Stimulated activated CD4-positive, alpha-beta T cell treated with anti-CD3 and anti-CD28 coated beads, TNF-alpha, amount 100 ng/mL, for 48 hours (primary cell): ENCODE data around the gene GNB1L.
A peak's percentile ranks its signal among the peaks of the same experiment; 100 is the strongest.

Experiments used
- DNase-seq, 3 donors: peaks; one replicate each; pipeline ENCODE4 v3.0.0-alpha.2; 2020; ENCODE audit warnings: low read depth in 3 of 3

GNB1L gene

DNA sequence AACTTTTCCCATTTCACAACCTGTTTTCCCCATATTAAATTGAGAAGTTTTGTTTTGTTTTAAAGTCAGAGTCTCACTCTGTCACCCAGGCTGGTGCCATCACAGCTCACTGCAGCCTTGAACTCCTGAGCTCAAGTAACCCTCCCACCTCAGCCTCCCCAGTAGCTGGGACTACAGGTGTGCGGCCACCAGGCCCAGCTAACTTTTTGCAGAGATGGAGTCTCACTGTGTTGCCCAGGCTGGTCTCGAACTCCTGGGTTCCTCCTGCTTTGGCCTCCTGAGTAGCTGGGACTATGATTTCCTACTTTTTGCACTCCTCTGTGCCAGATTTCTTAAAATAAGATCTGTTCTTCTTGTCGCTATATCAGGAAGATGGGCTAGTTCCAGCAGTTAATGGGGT is 44.9 kb downstream of the GNB1L start:
- no peak for DNase-seq

DNA sequence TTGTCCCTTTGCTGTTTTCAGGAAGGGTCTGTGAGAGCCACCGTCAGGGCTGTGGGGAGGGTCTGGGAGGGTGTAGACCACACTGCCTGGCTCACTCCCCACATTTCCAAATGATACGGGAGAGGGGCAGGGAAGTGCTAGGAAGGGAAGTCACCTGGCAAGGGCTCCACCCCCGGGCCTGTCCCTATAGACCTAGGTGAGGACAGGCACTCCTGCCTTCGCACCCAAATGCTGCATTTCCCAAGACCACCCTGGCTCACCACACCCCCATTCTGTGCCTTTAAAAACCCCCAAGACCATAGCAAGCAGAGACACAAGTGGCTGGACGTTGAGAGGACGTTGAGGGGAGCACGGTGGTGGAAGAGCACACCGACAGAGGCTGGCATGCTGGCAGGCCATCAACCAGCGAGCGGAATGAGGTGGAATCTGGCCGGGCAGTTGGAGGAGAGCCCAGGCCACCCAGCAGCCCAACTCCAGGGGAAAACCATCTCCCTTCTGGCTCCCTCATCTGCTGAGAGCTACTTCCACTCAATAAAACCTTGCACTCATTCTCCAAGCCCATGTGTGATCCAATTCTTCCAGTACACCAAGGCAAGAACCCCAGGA is 45.7 kb downstream of the GNB1L start:
- DNase-seq = no peak

DNA sequence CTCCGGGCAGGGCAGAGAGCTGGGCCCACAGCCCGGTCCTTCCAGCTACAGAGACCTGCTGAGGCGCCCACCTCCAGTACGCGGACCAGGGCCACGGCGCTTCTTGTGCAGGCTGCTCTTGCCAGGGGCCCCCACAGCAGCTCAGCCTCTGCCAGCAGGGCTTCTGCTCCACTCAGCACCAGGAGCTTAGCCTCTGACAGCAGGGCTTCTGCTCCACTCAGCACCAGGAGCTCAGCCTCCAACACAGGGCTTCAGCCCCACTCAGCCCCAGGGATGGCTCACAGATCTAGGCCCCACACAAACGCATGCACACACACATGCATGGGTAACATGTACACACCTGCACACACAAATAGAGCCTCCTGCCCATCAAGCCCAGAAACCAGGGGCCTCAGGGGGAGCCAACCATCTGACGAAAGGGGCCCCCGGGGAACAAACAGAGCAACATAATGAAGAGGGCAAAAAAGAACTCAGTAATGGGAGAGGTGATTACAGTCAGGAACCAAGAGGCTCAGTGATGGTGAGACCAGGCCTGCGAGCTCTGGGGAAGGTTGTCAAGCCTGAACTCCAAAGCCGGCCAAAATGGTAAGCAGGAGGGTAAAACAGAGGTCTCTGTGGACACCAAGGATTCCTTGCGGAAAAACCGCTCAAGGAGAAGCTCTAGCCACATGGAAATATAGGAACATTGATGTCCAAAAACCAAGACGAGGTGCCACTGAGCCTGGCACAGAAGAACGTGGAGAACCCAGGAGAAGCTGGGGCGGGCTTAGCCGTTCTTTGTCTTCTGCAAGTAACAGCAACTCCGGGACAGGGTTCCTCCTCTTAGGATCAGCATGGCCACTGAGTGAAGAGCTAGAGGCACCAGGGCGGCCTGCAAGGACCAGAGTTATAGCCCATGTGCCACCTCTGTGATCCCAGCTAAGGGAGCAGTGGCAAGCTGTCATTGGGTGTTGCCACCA is 46.5 kb downstream of the GNB1L start:
- no peak for DNase-seq

DNA sequence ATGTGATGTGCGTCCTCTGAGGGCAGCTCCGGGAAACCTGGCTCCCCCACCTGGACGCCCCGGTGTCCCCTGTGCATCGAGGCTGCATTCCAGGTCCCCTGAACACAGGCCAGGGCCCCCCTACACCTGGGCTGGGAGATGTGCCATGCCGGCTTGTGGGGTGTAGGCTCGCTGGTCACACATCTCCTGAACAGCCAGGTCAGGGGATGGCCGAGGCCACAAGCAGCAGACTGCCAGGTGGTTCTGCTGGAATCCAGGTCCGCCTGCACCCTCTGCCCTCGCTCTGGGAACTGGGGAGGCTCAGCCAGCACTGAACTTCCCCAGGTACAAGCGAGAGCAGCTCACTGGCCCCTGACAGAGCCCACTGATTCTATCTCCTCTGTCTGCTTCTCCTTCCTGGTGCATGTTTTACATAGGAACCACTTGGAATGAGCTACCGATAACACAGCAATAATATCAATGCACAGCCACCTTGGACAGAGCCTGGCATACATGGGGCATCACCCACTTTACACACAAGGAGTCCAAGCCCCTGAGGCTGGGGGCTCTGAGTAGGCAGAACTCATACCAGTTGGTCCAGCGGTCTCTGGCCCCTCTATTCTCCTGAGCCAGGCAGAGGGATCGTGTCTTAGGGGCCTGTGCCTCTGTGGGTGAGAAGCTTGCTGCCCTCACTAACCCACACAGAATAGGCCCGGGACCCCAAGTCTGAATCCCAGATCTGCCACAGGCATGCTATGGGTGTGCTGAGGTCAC is 47.3 kb downstream of the GNB1L start:
- no peak for DNase-seq

DNA sequence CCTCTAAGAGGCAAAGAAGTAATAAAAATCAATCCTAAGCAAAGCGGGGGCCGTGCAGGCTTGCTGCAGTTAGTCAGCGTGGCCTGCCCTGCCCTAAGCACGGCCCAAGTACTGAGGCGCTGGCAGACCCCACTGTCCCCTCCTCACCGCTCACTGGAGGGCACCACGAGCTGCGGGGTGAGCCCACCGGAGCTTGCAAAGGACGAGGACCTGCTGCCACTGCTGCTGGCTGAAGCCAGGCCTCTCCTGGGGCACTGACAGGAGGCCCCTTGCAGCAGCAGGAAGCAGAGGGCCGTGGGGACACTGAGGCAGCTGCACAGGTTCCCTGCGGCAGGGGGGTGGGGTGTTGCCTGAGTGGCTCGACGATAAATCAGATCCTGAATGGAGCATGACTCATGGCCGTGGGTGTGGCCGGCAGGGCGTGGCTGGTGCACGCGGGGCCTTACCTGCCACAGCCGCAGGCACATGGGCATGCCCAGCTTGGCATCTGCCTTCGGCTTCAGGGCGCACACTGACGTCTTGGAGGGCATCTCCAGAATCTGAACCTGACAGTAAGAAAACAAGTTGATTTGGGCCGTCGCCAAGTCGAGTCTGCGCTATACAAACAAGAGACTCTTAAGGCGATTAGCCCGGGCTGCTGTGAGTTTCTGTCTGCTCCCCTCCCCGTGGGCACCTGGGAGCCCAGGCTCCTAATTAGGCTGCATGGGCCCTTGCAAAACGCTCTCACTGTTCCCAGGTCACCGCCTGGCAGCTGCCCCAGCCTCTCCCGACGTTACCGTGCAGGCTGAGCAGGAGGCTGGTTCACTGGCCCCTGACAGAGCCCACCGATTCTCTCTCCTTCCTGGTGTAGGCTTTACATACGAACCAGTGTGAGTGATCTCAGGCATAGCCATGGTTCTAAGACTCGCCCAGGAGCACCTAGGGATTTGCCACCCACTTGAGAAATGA is 48.2 kb downstream of the GNB1L start:
- DNase-seq = peak in 1 of 3 donors; percentile 8

DNA sequence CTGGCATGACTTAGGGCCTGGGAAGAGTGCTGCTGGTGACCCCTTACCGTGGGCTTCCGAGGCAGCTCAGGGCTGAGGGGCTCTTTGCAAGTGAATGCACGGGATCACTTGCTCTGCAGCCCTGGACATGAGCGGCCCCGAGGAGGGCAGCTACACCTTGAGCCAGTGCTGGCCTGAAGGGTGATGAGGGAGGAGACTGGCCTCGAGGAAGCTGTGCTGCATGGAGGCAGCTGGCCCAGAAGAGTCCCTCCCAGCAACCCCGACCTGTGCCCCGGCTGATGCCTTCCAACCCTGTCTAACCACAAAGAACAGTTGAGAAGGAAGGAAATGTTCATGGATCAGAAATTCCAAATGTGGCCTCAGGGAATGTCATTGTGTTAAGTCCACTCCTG is 48.9 kb downstream of the GNB1L start:
- no peak for DNase-seq

DNA sequence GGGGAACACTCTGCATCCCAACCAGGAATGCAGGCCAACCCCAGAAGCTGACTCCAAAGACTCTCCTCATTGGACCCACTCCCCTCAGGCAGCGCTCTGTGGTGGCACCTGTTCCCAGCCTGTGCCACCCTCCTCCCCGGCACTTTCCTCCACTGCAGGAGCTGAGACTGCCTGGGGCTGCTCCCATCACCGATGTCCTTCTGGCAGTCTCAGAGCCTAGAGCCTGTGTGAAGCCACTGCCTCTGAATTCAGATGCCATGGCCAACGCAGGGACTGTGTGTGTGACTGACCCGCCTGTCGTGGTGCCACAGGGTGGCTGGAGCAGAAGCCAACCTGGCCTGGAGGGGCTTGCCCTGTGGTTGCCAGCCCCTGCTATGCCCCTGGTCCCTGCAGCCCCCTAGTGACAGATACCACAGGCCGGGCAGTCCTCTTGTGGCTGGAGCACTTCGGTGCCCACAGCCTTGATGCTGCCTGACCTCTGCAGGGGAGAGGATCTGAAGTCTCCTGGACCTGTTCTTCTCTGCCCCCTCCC is 50.9 kb downstream of the GNB1L start:
- DNase-seq = no peak

DNA sequence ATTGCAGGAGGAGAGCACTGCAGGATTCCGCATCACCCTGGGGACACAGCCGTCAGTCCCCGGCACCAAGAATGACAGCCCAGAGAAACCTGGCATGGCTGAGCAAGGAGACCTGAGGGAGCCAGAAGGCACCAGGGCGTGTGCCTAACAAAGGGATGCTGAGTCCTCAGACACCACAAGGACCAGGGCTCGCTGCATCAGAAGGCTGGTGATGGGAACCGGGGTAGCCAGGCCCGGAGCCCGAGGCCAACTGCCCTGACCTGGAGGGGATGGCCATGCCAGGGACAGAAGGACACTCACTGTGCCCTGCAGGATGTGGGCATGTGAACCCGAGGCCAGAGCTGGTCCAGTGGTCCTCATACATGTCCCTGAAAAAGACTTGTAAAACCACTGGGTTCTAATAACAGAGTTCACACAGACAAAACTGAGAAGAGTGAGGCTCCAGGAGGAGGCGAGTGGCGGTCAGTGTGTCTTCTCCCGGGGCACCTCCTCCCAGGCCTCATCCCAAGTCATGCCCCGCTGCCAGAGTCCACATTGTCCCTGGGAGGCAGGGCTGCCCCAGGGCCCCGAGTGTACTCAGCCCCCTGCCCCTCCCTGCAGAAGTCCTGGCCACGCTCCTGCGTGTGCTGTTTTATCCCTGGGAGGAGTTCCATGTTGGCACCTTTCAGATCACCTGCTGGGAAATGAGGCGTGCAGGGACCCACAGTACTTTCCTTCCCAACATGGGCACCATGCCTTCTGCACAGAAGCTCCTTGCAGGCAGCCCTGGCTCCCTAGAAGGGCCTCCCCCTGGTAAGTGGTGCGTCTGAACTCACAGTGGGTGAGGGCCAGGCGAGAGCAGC is 51.6 kb downstream of the GNB1L start:
- no peak for DNase-seq

DNA sequence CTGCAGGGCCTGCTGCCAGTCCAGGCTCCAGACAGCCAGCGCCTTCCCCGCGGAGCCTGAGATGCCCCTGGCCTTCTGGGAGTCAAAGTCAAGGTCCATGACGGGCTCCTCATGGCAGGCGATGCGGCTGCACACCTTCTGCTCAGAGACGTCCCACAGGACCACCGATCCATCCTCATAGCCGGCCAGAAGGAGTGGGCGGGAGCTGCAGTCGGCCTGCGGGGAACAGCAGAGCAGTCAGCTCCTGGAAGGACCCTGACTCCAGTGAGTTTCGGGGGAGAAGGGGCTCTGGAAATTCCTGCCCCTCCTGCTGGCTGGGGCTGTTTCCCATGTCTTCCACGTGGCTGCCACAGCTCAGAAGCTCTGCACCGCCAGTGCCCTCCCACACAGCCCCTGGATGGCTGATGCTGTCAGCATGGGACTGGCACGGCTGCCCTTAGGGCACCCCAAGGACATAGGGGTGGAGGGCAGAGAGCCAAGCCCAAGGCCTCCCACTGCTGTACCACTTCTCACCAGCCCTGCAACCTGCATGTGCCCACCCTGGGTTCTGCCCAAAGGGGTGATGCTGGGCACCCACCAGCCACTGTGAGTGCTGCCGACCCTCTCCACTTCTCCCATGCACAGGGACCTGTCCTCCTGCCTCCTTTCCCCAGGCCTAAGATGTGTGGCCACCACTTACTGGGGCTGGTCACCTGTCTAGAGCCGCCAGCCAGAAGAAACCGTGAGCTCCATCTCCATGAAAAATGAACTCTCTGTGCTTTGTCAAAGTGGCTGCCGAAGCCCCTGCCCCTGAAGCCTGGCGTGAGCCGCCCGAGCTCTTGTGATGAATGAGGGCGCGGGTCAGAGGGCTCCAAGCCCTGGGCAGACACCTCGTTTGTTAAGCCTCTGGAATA is 52.4 kb downstream of the GNB1L start:
- no peak for DNase-seq

DNA sequence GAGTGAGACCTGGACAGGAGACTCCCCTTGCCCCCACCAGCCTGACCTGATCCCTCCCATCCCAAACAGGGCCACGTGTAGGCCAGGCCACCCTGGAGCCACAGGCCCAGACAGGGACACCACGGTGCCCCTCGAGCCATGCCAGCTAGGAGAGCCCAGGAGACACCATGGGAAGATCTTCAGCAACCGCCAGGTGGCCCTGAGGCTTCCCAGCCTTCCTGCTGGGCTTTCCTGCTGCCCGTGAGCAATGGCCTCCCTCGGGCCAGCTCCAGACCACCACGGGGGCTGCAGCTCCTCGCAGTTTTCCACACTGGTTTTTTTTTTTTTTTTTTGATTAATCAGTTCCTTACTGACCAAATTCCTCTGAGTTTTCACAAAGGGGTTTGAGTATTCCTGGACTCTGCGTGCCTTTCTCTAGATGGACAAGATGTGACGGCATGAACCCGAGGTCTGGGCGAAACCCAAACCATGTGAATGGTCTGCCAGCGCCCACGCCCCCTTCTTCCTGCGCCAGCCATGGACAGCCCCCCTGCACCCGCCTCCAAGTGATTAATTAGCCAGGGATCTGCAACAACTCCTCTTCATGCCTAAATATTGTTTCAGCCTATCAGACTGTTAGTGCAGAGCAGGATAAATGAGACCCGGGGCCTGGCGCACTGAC is 53.2 kb downstream of the GNB1L start:
- no peak for DNase-seq

DNA sequence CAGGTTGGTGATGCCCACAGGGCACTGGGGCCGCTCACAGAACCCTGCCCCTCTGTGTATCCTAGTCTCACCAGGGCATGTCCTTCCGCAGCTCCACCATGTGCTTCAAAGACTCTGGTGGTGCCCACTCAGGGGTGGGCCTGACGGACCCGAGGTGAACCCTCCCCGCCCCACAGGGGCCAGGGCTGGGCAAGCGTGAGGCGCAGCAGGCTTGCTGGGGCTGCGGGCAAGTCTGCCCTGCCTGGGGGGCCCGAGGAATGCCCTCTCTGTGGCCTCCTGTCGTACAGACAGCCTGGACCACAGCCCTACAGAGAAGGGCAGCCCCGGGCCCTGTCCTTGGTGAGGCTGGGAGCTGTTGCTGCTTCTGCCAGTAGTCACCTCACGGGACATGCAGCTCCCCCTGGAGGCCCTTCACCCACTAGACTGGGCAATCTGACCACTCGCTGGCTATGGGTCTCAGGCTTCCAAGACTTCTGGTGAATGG is 53.9 kb downstream of the GNB1L start:
- DNase-seq = no peak

DNA sequence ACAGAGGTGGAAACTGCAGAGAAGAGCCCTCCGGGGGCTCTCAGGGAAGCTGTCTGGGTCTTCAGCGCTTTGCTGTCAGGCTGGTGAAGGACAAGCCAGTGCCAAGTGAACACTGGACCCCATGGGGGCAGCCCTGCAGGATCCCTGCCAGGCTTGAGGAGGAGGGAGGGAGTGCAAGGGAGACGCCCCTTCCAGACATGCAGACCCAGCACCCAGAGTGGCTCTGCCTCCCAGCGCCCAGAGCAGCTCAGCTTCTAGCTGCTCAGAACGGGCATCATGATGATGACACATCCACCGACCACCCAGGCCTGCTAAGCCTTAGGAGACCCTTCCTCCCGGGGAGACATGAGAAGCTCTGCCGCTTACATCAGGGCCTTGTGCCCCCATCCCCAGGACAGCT is 54.4 kb downstream of the GNB1L start:
- DNase-seq = no peak

DNA sequence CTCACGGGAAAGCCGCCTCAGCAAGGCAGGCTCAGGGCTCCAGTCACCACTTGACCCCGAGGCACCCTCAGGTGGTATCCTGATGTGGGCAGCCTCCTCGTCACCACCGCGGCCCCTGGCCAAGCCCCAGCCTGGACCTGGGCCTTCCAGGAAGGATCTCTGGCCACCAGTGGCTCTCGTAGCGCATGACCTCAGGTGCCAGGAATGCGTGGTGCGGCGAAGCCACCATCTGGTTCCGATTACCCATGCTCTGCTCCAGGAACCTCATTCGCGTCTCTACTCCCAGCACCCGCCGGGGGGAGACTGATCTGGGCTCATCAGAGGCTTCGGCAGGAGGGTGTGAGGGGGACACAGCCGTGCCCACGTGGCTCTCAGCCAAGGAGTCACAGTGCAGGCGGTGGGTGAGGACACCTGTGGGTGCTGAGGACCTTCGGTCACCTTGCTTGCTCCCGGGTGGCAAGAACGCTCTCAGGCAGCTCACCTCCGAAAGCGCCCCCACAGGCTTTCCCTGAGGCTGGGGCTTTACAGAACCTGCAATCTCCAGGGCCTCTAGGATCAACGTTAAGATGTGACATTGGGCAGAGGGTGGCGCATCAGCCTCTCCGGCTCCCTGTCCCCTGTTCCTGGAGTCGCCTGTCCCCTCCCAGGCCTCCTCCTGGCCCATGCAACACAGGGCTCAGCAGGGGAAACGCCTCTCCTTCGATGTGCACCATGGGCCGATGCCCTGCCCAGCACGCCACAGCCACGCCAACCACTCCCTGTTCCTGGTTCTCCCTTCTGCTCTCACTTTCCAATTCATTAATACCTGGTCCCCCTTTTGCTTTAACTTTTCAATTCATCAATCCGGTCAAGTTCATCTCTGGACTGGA is 55.1 kb downstream of the GNB1L start:
- DNase-seq = no peak

DNA sequence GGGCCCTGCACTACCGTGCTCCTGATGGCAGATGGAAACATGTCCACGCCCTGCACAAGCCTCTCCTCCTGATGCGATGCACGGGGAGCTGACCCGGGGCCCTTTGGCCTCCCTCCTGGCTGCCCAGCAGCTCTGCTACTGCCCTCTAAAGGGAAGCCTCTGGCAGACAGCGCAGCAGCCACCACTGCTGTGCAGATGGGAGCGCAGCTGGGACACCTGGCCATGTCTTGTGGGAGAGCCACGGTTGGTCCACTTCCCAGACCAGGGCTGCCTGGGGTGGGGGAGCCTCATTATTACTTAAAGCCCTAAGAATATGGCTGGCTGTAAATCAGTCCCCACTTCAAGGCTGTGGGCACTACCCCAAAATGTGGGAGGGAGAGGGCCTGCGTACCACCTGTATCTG is 55.8 kb downstream of the GNB1L start:
- no peak for DNase-seq

DNA sequence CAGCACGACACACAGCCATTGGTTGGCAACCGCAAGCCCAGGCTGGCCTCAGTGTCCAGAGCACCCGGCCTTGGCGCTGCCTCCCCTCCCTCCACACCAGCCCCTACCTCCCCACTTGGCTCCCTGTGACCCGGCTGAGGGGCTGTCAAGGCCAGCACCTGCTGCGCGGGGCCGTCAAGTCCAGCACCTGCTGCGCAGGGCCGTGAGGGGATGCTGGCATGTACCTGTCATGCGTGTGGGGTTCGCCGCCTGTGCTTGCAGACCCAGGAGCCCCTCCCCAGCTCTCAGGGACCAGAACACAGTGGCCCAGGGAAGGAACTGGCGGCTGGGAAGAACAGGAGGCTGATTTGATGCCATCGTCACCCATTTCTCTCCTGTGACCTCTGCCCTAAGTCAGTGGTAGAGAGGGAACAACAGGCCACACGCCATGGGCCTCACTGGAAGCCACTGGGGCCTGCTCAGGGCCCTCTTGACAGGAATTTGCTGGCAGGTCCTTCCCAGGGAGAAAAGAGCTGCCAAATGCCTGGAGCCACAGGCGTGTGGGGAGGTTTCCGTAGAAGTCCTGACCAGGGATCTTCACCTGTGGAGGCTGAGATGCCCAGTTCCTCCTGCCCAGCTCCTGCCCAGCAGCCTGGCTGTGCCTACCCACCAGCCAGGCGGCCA is 56.5 kb downstream of the GNB1L start:
- no peak for DNase-seq

DNA sequence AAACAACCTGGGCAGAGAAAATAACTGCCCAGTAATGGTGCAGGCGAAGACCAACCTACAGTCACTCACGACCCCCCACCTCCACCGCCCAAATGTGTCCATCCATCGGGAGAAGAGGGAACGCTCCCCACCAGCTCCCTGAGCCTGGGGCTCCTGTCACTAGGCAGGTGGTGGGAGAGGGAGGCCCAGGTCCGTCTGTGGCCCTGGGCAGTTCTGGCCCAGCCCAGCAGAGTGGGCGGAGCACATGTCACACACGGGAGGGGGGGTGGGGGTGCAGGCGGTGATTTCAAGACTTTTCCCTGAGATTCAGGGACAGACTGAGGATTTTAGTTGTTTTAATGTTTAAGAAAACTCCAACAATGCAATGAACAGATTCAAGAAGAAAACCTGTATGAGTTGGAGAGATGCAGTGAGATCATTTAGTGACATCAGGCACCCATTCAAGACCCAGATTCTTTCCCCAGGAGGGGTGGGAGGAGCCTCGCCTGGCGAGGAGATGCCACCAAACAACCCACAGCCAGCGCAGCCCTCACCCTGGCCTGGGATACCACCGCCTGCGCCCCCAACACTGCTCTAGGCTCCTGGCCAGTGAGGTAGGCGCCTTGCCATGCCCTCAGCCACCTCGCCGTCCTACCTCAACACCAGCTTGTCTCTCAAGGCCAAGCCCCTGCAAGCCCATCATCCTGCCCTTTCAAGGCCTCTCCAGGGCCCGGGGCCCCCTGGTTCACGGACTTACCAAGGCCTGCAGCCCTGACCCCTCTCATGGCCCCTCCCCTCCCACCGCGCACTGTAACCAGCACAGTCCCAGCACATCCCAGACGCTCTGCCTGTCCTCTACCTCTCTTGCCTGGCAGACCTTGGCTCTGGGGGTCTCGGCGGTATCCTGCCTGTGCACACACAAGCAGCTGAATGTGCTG is 57.3 kb downstream of the GNB1L start:
- DNase-seq = no peak
